Measurements from ENCODE around the gene PRSS53. TPM values are rescaled to one million over a fixed set of nuclear protein-coding genes. Genes with fewer than 3 reads are reported as not detected.

PRSS53 gene
- total RNA-seq, 2 experiments from 2014 or later, result 5.5 to 8.6 TPM

DNA sequence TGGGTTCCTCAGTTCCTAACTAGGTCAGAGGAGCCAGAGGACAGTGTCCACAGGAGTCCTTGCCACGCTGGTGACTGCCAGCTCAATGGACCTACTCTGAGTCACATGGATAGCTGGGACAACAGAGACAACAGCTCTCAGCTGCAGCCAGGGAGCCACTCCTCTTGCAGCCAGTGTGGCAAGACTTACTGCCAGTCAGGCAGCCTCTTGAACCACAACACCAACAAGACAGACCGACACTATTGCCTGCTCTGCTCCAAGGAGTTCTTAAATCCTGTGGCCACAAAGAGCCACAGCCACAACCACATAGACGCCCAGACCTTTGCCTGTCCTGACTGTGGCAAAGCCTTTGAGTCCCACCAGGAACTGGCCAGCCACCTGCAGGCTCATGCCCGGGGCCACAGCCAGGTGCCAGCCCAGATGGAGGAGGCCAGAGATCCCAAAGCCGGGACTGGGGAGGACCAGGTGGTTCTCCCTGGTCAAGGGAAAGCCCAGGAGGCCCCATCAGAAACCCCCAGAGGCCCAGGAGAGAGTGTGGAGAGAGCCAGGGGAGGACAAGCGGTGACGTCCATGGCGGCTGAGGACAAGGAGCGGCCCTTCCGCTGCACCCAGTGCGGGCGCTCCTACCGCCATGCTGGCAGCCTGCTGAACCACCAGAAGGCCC lies 7.9 kb downstream of the PRSS53 start:
- peaks cover 37% of the 10 kb centered on the region for H3K4me1 Mint-ChIP-seq (ENCODE audit: low read depth)
- ChIA-PET POLR2A (interaction anchor here (0.6 to 1.5 kb wide), 3 partner anchors 13 to 136 kb away, joined by 3 to 5 read pairs (median 3); partner anchors contain the start of gene PYDC1), CTCF (no interaction called here)
- intact Hi-C loops (cut with micrococcal nuclease), result no loop called here
- no peaks in the 10 kb centered on the region for H3K9me3 Mint-ChIP-seq
- no peaks in the 10 kb centered on the region for H3K27me3 Mint-ChIP-seq
- H3K4me3 Mint-ChIP-seq, result no peak overlapping the region
- DNase-seq (no peak), ATAC-seq (no peak)
- H3K27ac Mint-ChIP-seq, result peak overlapping the region; percentile 49
- H3K36me3 Mint-ChIP-seq (ENCODE audit: low read depth), result peaks cover 44% of the 10 kb centered on the region
- TF ChIP-seq, protein P1, sequence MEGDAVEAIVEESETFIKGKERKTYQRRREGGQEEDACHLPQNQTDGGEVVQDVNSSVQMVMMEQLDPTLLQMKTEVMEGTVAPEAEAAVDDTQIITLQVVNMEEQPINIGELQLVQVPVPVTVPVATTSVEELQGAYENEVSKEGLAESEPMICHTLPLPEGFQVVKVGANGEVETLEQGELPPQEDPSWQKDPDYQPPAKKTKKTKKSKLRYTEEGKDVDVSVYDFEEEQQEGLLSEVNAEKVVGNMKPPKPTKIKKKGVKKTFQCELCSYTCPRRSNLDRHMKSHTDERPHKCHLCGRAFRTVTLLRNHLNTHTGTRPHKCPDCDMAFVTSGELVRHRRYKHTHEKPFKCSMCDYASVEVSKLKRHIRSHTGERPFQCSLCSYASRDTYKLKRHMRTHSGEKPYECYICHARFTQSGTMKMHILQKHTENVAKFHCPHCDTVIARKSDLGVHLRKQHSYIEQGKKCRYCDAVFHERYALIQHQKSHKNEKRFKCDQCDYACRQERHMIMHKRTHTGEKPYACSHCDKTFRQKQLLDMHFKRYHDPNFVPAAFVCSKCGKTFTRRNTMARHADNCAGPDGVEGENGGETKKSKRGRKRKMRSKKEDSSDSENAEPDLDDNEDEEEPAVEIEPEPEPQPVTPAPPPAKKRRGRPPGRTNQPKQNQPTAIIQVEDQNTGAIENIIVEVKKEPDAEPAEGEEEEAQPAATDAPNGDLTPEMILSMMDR (IDR thresholded peaks at IDR 0.05), result no peak

DNA sequence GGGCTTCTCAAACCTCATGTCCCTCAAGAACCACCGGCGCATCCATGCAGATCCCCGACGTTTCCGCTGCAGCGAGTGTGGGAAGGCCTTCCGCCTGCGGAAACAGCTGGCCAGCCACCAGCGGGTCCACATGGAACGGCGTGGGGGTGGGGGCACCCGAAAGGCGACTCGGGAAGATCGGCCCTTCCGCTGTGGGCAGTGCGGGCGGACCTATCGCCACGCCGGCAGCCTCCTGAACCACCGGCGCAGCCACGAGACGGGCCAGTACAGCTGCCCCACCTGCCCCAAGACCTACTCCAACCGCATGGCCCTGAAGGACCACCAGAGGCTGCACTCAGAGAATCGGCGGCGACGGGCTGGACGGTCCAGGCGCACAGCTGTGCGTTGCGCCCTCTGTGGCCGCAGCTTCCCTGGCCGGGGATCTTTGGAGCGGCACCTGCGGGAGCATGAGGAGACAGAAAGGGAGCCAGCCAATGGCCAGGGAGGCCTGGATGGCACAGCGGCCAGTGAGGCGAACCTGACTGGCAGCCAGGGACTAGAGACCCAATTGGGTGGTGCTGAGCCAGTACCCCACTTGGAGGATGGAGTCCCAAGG lies 8.6 kb downstream of the PRSS53 start:
- Mint-ChIP-seq H3K9me3 (no peaks in the 10 kb centered on the region), H3K4me1 (ENCODE audit: low read depth) (peaks cover 41% of the 10 kb centered on the region), H3K27me3 (no peaks in the 10 kb centered on the region), H3K36me3 (ENCODE audit: low read depth) (peaks cover 44% of the 10 kb centered on the region), H3K4me3 (no peak overlapping the region), H3K27ac (no peak overlapping the region)
- ChIA-PET CTCF (no interaction called here), POLR2A (interaction anchor here (0.6 to 1.5 kb wide), 4 partner anchors 14 to 137 kb away, joined by 3 to 6 read pairs (median 3); partner anchors contain the start of genes PYDC1 and VKORC1)
- ATAC-seq (no peak), DNase-seq (no peak)
- TF ChIP-seq, protein P1 (IDR thresholded peaks at IDR 0.05), result no peak
- intact Hi-C loops (cut with micrococcal nuclease), result no loop called here

DNA sequence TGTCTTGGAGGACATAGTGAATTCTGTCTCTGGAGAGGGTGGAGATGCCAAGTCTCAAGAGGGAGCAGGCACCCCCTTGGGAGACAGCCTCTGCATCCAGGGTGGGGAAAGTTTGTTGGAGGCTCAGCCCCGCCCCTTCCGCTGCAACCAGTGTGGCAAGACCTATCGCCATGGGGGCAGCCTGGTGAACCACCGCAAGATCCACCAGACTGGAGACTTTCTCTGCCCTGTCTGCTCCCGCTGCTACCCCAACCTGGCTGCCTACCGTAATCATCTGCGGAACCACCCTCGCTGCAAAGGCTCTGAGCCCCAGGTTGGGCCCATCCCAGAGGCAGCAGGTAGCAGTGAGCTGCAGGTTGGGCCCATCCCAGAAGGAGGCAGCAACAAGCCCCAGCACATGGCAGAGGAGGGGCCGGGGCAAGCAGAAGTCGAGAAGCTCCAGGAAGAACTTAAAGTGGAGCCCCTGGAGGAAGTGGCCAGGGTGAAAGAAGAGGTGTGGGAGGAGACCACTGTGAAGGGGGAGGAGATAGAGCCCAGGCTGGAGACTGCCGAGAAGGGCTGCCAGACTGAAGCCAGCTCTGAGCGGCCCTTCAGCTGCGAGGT lies 9.3 kb downstream of the PRSS53 start:
- ChIA-PET CTCF (no interaction called here), POLR2A (interaction anchor here (0.9 to 1.5 kb wide), 3 partner anchors 15 to 29 kb away, joined by 3 to 6 read pairs (median 3); partner anchors contain the start of gene VKORC1)
- intact Hi-C loops (cut with micrococcal nuclease), result no loop called here
- TF ChIP-seq, protein P1 (IDR thresholded peaks at IDR 0.05), result no peak
- ATAC-seq (peak; percentile 65), DNase-seq (peak; percentile 27)
- no peaks in the 10 kb centered on the region for H3K27me3 Mint-ChIP-seq
- H3K4me1 Mint-ChIP-seq (ENCODE audit: low read depth), result peaks cover 47% of the 10 kb centered on the region
- H3K4me3 Mint-ChIP-seq, result no peak overlapping the region
- H3K9me3 Mint-ChIP-seq, result no peaks in the 10 kb centered on the region
- peaks cover 50% of the 10 kb centered on the region for H3K36me3 Mint-ChIP-seq (ENCODE audit: low read depth)
- H3K27ac Mint-ChIP-seq, result no peak overlapping the region

DNA sequence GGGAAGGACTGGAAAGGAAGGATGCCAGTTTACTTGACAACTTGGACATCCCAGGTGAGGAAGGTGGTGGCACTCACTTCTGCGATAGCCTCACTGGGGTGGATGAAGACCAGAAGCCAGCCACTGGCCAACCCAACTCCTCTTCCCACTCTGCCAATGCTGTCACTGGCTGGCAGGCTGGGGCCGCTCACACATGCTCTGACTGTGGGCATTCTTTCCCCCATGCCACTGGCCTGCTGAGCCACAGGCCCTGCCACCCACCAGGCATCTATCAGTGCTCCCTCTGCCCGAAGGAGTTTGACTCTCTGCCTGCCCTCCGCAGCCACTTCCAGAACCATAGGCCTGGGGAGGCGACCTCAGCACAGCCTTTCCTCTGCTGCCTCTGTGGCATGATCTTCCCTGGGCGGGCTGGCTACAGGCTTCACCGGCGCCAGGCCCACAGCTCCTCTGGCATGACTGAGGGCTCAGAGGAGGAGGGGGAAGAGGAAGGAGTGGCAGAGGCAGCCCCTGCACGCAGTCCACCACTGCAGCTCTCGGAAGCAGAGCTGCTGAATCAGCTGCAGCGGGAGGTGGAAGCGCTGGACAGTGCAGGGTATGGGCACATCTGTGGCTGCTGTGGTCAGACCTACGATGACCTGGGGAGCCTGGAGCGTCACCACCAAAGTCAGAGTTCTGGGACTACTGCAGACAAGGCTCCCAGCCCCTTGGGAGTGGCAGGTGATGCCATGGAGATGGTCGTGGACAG lies 10.0 kb downstream of the PRSS53 start:
- CTCF ChIA-PET, result no interaction called here
- Mint-ChIP-seq H3K36me3 (ENCODE audit: low read depth) (peaks cover 50% of the 10 kb centered on the region), H3K27me3 (no peaks in the 10 kb centered on the region), H3K9me3 (no peaks in the 10 kb centered on the region), H3K27ac (no peak overlapping the region), H3K4me3 (no peak overlapping the region), H3K4me1 (ENCODE audit: low read depth) (peaks cover 47% of the 10 kb centered on the region)
- DNase-seq (no peak), ATAC-seq (no peak)
- TF ChIP-seq, protein P1 (IDR thresholded peaks at IDR 0.05), result no peak
- POLR2A ChIA-PET, result interaction anchor here (0.7 to 2.1 kb wide), 2 partner anchors 10 to 21 kb away, joined by 3 to 5 read pairs; partner anchors contain the start of gene PRSS53
- intact Hi-C loops (cut with micrococcal nuclease), result no loop called here

All from activated CD8-positive, alpha-beta T cell treated with anti-CD3 and anti-CD28 coated beads for 36 hours (primary cell).